Dendritic cell treated with granulocyte-macrophage colony-stimulating factor and Interleukin-4, amounts not matched to agents 40 ng/mL and 50 ng/mL, for 4 days (primary cell): ENCODE measurements around the gene CR1L.
"Not testable (repeated sequence)": the region's sequence is repeated elsewhere in the genome, so short reads cannot be mapped to it uniquely, and the experiment has no call there.

Experiments used
- H3K27ac Mint-ChIP-seq: one replicate; pipeline ENCODE4 v1.8.0; 2022; ENCODE audit warnings: mild to moderate bottlenecking, mixed read lengths
- H3K27me3 Mint-ChIP-seq: one replicate; pipeline ENCODE4 v1.8.0; 2022; ENCODE audit warnings: mild to moderate bottlenecking, mixed read lengths
- H3K36me3 Mint-ChIP-seq: one replicate; pipeline ENCODE4 v1.8.0; 2022; ENCODE audit warnings: low read depth, mixed read lengths
- H3K4me1 Mint-ChIP-seq: one replicate; pipeline ENCODE4 v1.8.0; 2022; ENCODE audit warnings: low read depth, mixed read lengths
- H3K4me3 Mint-ChIP-seq: one replicate; pipeline ENCODE4 v1.8.0; 2022; ENCODE audit warnings: mild to moderate bottlenecking, moderate library complexity, mixed read lengths
- H3K9me3 Mint-ChIP-seq: one replicate; pipeline ENCODE4 v1.8.0; 2022; ENCODE audit warnings: mixed read lengths
- intact Hi-C: fragments of 100-400 bp; cut with micrococcal nuclease; formaldehyde crosslinking; loops from one replicate; pipeline ENCODE4 v1.15.0; 2022

The CR1L gene

DNA sequence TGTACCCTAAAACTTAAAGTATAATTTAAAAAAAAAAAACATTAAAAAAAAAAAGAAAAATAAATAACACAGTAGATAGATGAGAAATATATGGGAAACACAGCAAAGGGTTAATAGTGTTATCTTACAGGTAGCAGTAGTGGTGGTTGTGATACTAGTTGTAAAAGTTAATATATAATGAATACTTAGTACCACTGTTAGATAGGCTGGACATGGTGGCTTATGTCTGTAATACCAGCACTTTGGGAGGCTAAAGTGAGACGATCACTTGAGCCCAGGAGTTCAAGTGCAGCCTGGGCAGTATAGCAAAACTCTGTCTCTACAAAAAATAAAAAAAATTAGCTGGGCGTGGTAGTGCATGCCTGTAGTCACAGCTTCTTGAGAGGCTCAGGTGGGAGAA is 74.3 kb downstream of the CR1L start:
- no peak overlapping the region for H3K27ac Mint-ChIP-seq
- H3K36me3 Mint-ChIP-seq, result no peaks in the 10 kb centered on the region
- H3K4me1 Mint-ChIP-seq, result peaks cover 11% of the 10 kb centered on the region
- H3K4me3 Mint-ChIP-seq, result no peak overlapping the region
- no peaks in the 10 kb centered on the region for H3K9me3 Mint-ChIP-seq
- no peaks in the 10 kb centered on the region for H3K27me3 Mint-ChIP-seq
- intact Hi-C loops, result loop anchor here (10.0 kb wide), 1 partner anchor 76 kb away; no protein-coding TSS in a partner anchor

DNA sequence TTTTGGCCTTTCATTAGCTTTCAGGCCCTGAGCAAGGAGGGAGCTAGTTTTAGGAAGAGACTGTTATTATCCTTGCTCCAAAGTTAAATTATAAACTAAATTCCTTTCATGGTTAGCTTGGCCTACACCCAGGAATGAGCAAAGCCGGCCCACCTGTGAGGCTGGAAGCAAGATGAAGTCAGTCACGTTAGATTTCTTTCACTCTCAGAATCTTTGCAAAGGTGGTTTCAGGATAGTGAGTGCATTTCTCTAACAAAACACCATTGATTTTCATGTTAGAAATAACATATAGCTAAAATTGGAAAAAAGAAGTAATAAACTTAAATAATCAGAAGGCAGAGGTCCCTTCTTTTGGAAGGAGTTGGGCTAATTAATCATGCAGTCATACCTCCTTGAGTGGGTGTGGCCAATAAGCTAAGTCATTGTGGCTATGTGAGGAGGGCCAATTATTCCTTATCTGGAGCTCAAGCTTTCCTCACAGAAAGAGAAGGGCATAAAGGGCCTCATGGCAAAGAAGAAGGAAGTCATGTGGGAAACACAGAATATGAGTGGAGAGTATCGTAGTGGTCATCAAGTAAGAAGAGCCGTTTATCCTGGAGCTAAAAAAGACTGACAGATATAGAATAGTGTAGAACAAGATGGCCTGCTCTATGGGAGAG is 83.4 kb downstream of the CR1L start:
- not testable (repeated sequence) for H3K4me3 Mint-ChIP-seq, H3K27ac Mint-ChIP-seq

DNA sequence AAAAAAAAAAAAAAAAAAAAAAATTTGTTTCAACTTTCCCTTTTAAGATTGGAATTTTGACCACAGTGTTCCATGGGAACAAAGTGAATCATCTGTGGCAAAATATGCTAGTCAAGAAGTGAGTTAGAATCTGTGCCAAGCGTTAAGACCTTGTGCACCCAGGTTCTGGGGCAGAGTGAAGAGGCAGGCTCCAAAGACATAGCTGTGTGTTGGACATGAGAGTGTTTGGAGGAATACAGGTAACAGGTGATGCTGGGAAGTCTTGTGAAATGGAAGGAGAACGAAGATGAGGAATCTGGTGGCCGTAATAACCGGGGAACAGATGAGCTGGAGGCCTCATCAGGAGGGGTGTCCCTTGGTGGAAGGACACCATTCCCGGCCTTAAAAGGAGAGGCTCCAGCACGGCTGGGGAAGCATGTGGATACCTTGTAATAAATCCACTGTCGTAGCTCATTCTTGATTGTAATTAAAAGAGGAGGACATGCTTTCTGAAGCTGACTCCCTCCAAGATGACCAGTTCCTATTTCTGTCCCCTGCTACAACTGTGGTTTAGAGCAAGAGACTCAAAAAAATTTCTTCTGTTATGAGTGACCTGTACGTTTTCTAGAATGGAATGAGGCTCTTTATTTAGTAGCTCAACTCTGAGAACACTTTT is 92.7 kb downstream of the CR1L start:
- H3K27me3 Mint-ChIP-seq, H3K36me3 Mint-ChIP-seq, intact Hi-C loops, H3K4me3 Mint-ChIP-seq, H3K27ac Mint-ChIP-seq, H3K9me3 Mint-ChIP-seq: not testable (repeated sequence)
- H3K4me1 Mint-ChIP-seq, result peaks cover 10% of the 10 kb centered on the region

More for the DNA sequence above, 83.4 kb downstream of the CR1L start:
- H3K9me3 Mint-ChIP-seq, intact Hi-C loops, H3K27me3 Mint-ChIP-seq, H3K36me3 Mint-ChIP-seq: not testable (repeated sequence)
- H3K4me1 Mint-ChIP-seq, result peaks cover 16% of the 10 kb centered on the region

DNA sequence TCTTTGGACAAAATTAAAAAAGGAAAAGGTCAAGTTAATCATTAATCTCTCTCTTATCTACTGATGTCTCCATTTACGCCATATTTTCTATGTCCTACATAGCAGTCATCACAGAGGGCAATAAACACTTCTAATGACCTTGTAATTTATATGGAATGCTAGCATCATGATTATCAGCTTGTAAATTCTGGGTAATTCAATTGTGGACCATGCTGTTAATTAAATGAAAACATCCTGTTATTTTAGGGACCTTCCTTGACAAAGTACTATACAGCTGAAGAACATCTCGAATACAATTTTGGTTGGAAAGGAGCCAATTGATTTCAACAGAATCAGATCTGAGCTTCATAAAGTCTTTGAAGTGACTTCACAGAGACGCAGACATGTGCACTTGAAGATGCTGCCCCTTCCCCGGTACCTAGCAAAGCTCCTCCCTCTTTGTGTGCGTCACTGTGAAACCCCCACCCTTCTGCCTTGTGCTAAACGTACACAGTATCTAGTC is 93.3 kb downstream of the CR1L start:
- H3K4me3 Mint-ChIP-seq, H3K27ac Mint-ChIP-seq, H3K36me3 Mint-ChIP-seq, H3K9me3 Mint-ChIP-seq, intact Hi-C loops, H3K27me3 Mint-ChIP-seq: not testable (repeated sequence)
- H3K4me1 Mint-ChIP-seq, result peaks cover 16% of the 10 kb centered on the region

DNA sequence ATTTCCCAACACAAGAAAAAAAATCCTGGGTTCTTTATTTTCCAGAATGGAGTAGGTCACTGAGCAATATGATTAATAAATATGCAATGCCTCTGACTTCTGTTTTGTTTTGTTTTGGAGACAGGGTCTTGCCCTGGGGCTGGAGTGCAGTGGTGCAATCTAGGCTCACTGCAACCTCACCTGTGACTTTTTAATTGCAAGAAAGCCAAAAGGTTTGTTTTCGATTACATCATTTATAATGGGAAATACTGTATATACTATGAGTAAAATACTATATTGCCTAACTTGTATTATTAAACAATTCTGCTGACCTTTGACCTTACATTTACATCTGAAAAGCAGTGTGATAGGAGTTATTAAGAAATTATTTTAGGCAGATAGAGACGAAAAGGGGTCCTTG is 95.3 kb downstream of the CR1L start:
- Mint-ChIP-seq H3K4me1 (peaks cover 17% of the 10 kb centered on the region), H3K27me3 (peaks cover 3% of the 10 kb centered on the region), H3K27ac (no peak overlapping the region)

DNA sequence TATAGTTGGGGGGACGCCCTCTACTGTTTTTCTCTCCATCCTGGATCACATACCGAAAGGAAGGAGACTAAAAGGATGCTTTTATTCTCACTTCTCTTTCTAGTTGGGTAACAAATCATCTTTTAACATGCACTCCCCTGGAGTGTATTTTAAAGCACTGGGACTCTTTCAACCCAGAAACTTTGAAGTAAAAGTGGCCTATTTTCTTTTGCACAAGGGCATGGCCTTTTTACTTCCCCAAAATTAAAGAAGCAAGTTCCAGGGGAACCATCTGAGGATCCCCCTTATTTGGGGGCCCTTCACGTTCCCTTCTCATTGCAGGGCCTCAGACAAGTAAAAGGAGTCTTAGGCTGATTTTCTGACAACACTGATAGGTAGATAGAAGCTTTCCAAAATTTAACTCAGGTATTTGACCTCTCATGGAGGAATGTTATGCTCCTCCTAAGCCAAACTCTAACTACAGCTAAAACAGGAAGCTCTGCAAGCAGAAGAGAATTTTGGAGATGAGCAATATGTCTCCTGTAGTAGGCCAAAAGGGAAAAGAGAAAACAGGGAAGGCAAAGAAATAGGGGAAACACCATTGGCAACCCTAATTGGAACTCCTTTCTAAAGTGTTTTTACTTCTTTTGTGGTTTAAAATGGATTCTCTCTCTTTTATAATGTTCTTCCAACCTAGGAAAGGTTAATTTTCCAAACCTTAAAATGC is 98.1 kb downstream of the CR1L start:
- Mint-ChIP-seq H3K36me3 (no peaks in the 10 kb centered on the region), H3K27me3 (peaks cover 3% of the 10 kb centered on the region), H3K9me3 (peaks cover 7% of the 10 kb centered on the region), H3K4me1 (peaks cover 22% of the 10 kb centered on the region), H3K27ac (peak overlapping the region; percentile 67), H3K4me3 (no peak overlapping the region)
- intact Hi-C loops, result no loop called here

More for the DNA sequence above, 95.3 kb downstream of the CR1L start:
- Mint-ChIP-seq H3K4me3 (no peak overlapping the region), H3K36me3 (no peaks in the 10 kb centered on the region), H3K9me3 (peaks cover 5% of the 10 kb centered on the region)
- intact Hi-C loops, result no loop called here

DNA sequence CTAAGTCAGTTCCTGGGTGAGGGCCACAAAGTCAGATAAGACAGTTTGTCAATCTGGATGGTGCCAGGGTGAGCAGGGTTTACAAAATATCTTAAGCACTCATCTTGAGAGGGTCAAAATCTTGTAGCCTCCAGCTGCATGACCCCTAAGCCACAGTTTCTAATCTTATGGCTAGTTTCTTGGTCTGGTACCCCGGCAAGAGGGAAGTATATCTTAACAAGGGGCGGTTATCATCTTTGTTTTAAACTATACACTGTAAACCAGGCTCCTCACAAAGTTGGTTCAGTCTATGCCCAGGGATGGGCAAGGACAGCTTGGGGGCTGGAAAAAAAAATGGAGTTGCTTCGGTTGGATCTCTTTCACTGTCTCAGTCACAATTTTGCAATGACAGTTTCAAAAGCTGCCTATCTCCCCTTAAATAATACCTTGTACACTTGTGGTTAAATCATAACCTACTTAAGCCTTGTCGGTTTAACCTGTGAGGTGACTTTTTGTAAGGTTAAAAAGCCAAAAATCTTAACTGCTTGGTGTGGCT is 99.1 kb downstream of the CR1L start:
- Mint-ChIP-seq H3K4me1 (peaks cover 22% of the 10 kb centered on the region), H3K9me3 (peaks cover 14% of the 10 kb centered on the region), H3K27me3 (no peaks in the 10 kb centered on the region), H3K27ac (no peak overlapping the region), H3K36me3 (no peaks in the 10 kb centered on the region), H3K4me3 (no peak overlapping the region)
- intact Hi-C loops, result no loop called here

DNA sequence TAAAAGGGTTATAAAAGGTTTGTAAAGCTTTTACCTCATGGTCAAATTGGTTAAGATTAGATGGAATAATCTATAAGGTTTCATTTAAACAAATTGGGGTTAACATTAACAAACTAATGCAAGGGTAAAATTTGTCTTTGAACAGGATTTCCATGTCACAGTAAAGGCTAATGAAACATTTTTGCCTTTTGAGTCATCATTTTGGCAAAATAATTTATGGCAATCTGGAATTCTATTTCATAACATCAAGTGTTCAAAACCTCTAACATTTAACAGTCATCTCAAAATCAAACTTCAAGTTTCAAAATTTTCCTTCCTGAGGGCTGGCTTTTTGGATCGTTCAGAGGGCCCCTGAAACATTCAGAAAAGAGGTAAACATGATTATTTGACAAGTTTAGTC is 100.4 kb downstream of the CR1L start:
- H3K9me3 Mint-ChIP-seq, result peaks cover 14% of the 10 kb centered on the region
- peaks cover 22% of the 10 kb centered on the region for H3K4me1 Mint-ChIP-seq
- intact Hi-C loops, result no loop called here
- no peaks in the 10 kb centered on the region for H3K27me3 Mint-ChIP-seq
- H3K27ac Mint-ChIP-seq, result no peak overlapping the region
- no peak overlapping the region for H3K4me3 Mint-ChIP-seq
- no peaks in the 10 kb centered on the region for H3K36me3 Mint-ChIP-seq

DNA sequence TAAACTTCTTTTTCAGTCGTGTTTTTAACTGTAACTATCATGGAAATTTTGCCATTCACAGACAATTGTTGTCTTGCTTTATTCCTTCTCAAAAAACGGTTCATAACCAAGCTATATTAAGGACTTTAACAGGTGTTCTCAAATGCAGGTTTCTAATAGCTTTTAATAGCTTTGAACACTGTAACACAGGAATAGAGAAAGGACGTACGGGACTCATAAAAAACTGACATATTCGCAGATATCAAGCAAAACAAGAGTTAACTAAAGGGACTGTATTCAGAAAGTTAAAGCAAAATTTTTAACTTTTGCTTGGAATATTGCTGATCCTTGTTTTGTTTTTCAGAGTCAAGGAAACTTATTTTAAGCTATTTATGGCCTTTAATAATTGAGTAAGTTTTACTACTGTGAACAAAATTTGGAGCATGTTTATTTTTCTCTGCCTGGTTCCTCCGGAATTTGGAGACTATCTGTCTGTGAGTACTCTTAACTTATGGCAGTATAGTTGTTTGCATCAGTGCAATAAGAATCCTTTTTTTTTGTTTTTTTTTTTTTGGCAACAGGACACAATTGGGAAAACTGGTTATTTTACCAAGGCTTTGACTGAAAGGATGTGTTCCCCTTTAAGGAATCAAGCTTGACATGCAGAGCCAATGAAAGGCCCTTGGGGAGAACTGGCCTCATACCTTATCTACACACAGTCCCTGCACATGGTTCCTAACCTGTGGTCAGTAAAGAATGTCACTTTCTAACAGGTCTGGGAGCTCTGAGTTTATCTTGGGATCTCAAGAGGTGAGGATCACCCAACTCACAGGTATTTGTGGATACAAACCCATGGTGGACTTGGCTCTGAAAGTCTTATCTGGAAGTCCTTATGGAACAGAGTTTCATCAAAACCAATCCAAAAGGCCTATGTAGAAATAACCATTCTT is 101.2 kb downstream of the CR1L start:
- intact Hi-C loops, result no loop called here
- Mint-ChIP-seq H3K36me3 (no peaks in the 10 kb centered on the region), H3K27ac (no peak overlapping the region), H3K27me3 (no peaks in the 10 kb centered on the region), H3K4me1 (peaks cover 26% of the 10 kb centered on the region), H3K9me3 (peaks cover 11% of the 10 kb centered on the region), H3K4me3 (no peak overlapping the region)

DNA sequence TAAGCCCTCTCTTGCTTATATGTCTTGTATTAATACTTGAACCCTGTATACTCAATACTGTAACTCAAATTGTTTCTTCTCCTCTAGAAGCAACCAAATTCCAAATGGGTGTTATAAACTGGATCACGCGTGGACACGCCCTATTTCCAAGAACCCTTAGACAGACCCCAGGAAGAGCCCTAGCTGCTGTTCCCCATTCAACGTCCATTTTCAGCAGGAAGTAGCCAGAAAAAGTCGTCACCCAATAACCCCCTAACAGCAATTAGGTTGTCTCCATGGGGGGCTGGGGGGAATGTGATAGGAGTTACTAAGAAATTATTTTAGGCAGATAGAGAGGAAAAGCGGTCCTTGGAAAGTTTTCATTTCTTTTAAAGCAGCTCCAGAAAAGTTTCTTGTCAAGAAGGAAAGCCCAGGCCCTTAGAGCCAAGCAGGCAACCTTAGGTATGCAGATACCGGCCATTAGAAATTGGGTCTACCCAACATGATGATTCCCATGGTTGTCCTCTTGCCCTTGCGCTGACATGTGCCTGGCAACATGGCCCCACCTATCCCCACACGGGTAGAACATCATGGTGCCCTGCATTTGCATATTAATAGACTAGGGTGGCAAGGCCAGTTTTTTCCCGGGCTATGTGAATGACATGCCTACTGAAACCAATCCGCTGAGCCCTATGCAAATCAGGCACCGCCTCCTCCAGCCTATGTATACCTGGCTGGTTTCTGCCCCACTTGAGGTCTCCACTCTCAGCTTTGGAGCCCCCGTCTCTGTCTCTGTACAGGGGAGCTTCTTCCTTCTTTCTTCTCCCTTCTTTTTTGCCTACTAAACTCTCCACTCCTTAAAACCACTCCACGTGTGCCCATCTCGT is 102.9 kb downstream of the CR1L start:
- H3K27ac Mint-ChIP-seq, result peak overlapping the region; percentile 29
- peaks cover 9% of the 10 kb centered on the region for H3K9me3 Mint-ChIP-seq
- intact Hi-C loops, result no loop called here
- H3K36me3 Mint-ChIP-seq, result peaks cover 11% of the 10 kb centered on the region
- H3K4me3 Mint-ChIP-seq, result no peak overlapping the region
- no peaks in the 10 kb centered on the region for H3K27me3 Mint-ChIP-seq
- H3K4me1 Mint-ChIP-seq, result peaks cover 25% of the 10 kb centered on the region

DNA sequence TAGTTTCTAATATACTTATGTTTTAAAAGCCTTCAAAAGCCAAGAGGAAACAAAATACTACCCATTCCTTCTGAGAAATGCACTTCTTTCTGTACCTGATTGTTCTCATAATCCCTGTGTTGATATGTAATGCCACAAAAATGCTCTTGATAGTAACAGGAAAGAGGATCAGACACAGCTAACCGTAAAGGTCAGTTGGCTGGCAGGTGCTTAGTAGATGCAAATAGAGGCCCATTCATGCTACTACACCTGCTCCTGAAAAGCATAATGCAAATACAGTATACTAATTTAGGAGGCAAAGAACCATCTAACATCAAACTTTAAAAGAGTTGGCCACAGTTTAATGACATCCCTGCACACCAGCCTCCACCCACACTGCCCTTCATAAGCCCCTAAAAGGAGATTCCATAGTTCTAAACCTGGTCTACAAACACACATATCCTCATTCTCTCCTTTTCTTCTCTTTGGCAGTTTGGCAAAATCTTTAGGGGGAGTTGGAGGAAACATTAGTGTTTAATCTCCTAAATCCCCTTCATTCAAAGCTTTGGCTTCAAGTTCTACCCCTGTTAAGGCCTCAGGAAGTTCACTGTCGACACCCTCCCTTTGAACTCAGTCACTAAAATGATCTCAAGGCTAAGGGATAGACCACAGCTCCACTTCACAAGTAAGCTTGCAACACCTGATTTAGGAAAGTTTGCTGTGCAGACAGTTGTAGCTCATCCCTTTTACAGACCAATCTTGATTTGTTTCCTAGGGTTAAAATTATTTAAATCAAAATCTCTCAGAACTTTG is 104.0 kb downstream of the CR1L start:
- peaks cover 9% of the 10 kb centered on the region for H3K9me3 Mint-ChIP-seq
- intact Hi-C loops, result no loop called here
- H3K27ac Mint-ChIP-seq, result no peak overlapping the region
- peaks cover 31% of the 10 kb centered on the region for H3K4me1 Mint-ChIP-seq
- no peaks in the 10 kb centered on the region for H3K27me3 Mint-ChIP-seq
- no peak overlapping the region for H3K4me3 Mint-ChIP-seq
- peaks cover 11% of the 10 kb centered on the region for H3K36me3 Mint-ChIP-seq

DNA sequence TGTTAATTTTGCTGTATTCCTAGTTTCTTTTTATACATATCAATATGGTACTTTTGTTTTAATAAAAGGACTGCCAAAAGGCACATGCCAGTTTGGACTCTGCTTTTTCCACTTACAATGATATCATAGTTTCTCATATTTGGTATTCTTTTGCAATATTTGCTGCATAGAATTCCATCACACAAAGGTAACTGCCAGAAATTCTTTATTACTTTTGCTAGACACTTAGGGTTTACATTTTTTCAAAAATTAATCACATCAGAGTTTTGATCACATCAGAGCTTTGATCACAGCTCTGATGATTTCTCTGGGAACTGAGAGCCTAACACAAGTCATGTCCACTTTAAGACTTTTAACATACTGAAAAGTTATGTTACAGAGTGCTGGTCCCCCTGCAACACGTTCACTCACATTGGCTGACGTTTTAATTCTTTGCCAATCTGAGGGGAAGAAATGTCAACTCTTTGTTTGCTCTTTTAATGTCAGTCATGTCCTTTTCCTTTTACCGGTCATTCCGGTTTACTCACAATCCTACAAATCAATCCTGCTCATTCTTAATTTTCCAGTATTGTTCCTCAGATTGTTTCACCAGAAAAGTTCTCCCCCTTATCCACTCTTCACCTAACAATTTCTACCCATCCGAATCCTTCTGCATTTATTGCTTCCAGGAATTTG is 105.8 kb downstream of the CR1L start:
- intact Hi-C loops, result no loop called here
- peak overlapping the region; percentile 88 for H3K4me3 Mint-ChIP-seq

More for the DNA sequence above, 105.8 kb downstream of the CR1L start:
- Mint-ChIP-seq H3K9me3 (peaks cover 9% of the 10 kb centered on the region), H3K27ac (peak overlapping the region; percentile 92), H3K36me3 (peaks cover 11% of the 10 kb centered on the region), H3K27me3 (no peaks in the 10 kb centered on the region), H3K4me1 (peaks cover 49% of the 10 kb centered on the region)
